ENCODE data around the gene NUDT14.

The NUDT14 gene

DNA sequence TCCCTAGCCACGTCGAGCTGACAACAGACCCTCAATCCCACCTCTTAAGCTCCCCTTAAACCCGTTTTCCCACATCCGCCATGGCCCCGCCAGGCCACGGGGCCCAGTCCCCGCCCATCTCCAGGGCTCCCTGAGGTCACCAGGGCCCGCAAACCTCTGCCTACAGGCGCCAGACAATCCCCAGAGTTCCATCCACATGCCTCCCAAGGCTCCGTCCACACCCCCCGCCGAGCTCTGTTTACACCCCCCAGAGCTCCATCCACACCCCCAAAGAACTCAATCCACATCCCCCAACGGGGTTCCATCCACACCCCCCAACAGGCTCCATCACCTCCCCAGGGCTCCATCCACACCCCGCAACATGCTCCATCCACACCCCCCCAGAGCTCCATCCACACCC lies 21.8 kb downstream of the NUDT14 start:
- no peak for DNase-seq (ENCODE audit: low read depth, low spot score)

DNA sequence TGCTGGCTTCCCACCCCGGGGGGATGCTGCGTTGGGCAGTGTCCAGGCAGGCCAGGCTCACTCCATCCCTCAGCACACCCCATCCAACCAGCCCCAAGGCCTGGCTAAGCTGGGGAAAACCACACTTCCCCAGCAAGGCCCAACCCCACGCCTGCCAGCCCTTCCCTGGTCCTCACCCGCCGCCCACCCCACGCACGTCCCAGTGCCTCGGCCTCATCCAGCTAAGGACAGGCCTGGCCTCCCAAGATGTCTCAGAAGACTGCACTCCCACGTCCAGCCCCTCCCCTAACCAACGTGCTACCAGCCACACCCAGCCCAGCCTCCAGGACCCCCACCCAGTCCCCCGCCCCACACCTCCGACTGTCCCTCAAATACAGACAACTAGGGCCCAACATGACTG lies 22.3 kb downstream of the NUDT14 start:
- no peak for DNase-seq (ENCODE audit: low read depth, low spot score)

DNA sequence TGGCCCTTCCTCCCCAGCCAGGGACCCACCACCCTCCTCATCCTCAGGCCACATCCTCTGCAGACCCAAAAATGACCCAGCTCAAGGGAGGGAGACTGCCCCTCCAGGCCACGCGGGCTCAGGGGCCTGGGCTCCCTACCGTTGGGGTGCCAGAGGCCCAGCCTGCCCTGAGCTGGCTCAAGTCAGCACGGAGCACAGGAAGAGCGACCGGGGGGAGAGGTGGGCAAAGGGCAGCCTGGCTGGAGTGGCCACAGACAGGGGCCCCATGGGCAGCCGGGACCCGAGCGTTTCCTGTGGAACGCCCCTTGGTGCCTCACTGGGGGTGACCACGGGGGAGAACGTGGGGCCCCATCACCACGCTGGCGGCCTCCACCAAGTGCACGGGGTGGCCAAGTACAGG lies 23.2 kb downstream of the NUDT14 start:
- DNase-seq (ENCODE audit: low read depth, low spot score) = no peak

DNA sequence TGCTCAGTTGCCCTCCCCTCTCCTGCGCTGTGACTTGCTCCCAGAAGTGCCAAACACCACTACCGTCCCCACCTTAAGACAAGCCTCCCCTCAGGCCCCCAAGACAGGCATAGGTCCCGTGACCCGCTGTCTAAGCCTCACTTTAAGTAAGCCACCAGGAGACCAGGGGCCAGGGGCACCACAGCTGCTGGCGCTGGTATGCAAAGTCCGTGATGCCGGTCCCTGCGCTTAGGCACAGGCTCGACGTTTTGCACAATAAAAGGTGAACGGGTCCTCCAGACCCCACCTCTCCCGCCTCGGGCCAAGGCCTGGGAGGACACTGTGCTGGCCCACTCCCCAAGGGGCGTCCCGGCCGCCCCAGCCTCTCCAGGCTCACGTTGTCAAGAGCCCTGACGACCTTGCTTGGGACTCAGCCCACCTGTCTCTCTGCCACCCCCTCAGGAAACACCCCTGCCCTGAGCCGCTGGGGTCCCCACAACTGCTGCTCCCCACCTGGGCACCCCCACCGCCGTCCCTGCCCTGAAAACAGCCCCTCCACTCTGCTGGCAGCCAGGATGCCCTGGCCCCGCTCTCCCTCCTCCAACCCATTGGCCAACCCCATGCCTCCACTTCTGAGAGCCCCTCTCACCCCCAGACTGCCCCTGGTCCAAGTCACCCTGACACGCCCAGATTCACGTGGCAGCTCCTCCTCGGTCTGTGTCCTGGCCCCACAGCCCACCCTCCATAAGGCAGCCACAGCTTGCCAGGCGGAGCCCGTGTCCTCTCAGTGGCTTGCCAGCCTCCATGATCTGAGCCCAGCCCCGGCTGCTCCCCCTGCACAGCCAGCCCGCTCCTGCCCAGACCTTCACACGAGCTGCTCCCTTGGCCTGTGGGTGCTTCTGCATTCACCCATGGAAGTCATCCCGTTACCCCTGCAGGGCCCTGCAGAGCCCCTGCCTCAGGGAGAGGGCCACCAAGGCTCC lies 24.4 kb downstream of the NUDT14 start:
- no peak for DNase-seq (ENCODE audit: low read depth, low spot score)

DNA sequence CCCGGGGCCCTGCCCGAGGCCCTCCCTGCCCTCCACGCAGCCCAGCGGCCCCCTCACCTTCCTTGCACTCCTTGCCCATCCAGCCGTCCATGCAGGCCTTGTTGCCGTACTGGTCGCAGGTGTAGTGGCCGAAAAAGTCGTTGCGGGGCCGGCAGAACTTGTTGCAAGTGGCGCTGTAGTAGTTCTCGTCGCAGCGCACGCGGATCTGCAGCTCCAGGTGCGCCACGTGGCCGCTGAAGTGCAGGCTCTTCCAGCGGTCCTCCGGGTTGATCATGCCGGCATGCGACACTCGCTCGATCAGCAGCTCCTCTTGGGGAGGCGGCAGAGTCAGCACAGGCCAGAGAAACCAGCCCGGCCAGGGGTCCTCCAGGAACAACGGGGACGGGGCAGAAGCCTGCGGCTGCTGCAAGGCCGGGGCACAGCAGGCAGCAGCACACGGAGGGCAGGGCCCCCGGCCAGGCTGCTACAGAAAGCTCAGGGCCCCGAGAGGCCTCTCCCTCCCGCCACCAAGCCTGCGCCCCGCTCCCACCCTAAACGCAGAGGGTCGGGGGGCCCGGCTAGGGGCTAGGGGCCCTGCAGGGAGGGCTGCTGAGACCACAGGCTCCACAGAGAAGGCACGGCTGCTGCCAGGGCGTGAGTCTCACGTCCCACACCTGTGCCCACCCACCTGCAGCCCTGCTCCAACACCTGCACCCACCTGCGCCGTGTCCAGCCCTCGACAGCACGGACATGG lies 25.3 kb downstream of the NUDT14 start:
- no peak for DNase-seq (ENCODE audit: low read depth, low spot score)

DNA sequence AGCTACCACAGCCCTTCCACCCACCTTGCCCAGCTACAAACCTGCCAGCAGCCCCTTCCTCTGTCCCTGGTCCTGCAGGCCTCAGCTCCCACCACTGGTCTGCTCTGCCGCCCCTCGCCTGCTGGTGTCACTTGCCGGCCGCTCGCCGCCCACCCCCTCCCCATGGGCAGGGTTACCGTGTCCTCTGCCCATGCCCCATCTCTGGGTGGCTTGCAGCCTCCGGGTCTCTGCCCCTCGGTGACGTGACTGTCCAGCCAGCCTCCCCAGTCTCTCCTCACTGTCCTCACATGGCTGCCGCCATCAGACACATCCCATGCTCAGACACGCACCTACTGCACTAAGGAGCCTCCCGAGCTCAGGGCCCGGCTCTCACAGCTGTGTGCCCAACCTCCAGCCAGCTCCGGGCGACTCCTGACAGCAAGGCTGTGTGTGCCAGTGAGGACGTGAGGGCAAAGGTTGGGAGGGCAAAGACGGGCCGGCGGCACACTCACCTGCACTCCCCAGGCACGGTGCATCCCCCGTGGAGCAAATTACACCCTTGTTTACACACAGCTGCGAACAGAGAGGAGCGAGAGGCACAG lies 26.0 kb downstream of the NUDT14 start:
- DNase-seq (ENCODE audit: low read depth, low spot score) = no peak

DNA sequence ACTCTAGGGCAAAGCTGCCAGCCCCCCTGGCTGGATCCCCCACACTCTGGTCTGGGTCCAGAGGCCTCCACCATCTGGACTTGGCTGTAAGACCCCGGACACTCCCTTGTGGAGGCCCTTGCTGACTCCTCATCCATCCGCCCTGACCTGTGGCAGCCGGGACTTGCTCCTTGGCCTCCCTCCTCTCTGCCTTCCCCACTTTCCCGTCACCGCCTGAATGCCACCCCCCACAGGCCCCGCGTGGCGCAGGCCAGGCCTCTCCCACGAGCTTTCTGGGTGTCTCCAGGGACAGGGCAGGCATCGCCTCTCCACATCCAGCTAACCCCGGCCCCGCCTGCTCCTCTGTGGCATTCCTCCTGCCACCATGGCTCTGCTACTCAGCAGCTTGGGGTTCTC lies 26.6 kb downstream of the NUDT14 start:
- DNase-seq (ENCODE audit: low read depth, low spot score) = no peak

DNA sequence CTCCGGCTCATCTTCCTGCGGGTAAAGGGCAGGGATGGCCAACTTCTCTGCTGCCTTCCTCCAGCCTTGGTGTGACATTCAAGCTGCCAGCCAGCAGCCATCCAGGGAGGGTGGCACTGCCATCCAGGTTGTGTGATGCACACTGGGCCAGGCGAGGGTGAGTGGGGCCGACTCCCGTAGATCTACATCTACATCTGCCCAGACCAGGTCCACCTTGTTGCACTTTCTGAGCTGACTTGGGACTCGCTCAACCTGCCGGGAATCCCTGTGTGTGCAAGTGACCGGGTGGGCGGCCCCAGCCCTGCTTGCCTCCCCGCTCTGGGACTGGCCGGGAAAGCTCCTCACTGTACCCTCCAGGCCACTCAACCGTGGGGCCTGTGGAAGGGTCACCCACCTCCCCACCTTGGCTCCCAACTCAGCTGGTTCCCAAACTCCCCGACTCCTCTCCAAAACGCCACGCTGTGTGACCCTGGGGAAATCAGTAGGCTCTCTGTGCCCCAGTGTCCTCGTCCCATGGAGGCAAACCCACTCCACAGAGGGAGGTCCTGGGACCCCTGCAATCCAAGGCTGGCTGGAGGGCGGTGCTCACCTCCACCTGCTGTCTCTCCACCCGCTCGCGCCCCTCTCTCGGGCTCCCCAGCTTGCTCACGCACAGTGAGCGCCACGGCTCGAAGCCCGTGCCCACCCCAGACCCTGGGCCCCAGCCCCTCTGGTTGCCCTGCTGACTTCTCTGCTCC lies 27.2 kb downstream of the NUDT14 start:
- no peak for DNase-seq (ENCODE audit: low read depth, low spot score)

DNA sequence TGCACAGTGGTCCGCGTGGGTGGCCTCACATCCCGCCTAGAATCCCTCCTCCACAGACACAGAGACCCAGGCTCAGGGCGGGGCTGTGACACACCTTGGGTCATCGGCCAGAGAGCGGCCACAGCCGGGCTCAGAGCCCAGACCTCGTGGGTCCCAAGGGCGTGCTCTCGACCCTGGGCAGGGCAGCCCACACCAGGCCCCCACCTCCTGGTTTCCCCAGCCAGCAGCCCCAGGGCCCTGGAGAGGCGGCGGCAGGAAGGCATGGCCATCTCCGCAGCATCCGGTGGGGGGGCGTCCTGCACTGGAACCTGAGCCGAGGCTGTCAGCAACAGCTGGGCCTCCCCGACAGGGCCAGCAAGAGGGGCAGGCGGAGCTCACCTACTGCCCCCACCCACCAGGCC lies 27.8 kb downstream of the NUDT14 start:
- no peak for DNase-seq (ENCODE audit: low read depth, low spot score)

DNA sequence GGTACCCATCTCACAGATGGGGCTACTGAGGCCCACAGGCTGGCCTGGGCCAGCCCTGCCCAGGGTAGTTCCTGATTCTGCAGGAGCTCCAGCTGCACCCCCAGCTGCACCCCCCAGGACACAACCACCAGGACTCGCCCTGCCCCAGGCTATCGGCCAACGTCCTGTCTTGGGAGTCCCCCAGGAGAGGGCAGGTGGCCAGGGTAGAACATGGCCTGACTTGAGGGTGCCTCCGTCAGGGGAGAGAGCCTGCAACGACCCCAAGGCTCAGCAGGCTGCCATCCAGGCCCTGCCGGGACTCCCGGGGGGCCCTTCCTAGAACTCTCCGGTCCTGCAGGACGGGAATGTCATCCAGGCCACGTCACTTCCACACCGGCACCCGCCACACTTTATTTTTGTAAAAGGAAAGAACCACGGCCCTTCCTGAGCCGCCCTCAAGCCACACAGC lies 28.3 kb downstream of the NUDT14 start:
- DNase-seq (ENCODE audit: low read depth, low spot score) = no peak

DNA sequence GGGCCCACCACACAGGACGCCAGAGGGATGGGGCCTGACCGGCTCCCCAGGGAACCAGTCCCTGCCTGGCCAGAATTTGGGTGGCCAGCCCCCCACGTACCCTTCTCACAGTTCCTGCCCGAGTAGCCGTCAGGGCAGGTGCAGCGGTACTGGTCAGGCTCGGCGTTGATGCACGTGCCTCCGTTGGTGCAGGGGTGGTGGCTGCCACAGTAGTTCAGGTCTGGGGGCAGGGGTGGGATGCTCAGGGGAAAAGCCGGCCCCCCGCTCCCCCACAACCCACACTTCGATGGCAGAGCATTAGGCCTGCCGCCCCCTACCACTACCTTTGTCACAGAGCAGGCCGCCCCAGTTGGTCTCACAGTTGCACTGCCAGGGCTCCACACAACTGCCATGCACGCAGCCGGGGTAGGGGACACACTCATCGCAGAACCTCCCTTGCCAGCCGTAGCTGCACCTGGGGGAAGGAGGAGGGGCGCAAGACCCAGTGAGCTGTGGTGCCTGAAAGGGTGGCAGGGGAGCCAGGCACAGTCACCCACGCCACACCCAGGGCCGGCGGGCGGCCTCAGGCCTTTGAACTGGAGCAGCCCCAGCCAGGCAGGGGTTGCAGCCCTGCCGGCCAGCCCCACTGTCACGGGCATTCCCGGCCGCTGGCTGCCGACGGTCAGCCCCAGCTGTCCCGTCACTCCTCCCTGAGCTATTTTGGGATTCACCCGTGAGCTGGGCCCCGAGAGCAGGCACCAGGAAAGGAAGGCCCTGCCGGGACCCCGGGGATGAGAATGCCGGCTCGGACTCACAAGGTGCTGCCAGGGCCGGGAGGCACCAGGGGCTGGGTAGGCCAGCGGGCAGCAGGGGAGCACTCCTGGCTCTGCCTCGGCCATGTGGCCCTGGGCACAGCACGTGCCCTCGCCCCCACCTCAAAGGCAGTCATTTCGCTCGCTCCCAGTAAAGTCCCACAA lies 29.0 kb downstream of the NUDT14 start:
- no peak for DNase-seq (ENCODE audit: low read depth, low spot score)

DNA sequence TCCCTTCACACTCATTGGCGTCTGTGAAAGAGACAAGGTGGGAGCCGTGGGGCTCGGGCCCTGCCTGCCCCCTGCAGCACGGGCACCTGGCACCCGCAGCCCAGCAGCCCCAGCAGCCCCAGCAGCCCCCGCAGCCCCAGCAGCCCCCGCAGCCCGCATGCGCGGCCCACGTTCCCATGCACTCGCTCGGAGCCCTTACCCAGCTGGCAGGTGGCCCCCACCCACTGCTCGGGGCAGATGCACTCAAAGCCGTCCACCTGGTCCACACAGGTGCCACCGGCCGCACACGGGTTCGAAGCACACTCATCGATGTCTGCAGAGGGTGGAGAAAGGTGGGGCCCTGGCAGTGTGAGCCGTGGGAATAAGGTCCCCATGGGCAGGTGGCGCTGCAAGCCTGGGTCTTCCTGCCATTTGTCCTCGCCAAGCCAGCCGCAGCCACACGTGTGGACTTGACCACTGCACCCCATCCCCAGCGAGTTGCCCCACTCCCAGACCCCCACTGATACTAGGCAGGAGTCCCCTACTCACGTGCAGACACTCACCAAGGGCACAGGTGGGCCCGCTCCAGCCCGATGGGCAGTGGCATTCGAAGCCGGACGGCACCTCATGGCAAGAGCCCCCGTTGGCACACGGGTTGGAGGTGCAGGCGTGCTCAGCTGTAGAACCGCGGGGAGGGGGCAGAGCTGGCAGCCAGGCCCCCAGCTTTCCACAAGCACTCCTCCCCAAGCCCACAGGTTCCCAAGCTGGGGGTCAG lies 29.9 kb downstream of the NUDT14 start:
- no peak for DNase-seq (ENCODE audit: low read depth, low spot score)

DNA sequence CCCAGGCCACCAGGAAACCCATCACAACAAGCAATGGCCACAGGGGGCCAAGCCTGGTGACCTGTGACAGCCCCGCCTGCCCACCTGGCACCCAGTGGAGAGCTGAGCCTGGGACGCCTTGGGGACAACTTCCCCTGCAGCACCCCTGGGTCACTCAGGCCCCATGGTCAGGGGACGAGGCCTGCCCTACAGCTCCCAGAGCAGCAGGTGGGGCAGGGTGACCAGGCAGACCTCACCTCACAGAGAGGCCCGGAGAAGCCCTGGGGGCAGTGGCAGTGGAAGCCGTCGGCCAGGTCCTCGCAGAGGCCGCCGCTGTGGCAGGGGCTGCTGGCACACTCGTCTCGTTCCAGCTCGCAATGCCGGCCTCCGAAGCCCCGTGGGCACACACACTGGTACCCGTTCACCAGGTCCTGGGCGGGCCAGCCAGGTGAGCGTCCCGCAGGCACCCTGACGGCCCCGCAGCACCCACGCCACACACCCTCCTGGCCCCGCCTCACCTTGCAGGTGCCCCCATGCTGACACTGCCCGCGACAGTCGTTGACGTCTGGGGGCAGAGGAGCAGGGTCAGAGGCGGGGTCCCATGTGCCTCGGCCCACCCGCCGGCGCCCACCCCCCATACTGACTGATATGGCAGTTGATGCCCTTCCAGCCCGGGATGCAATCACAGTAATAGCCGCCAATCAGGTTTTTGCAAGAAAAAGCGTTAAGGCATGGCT lies 30.6 kb downstream of the NUDT14 start:
- DNase-seq (ENCODE audit: low read depth, low spot score) = no peak

DNA sequence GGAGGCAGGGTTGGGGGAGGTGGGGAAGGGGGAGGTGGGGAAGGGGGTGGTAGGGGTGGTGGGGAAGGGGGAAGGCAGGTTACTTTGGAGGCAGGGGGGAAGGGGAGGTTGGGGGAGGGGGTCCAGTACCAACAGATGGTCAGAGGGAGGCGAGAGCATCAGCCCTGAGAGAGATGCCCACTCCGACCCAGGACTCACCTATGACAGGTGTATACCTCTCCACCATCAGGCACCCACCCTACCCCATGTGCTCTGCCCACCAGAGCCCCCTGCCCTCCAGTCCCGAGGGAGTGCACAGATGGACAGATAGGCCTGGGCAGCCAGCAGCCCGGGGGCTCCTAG lies 31.1 kb downstream of the NUDT14 start:
- DNase-seq (ENCODE audit: low read depth, low spot score) = no peak

DNA sequence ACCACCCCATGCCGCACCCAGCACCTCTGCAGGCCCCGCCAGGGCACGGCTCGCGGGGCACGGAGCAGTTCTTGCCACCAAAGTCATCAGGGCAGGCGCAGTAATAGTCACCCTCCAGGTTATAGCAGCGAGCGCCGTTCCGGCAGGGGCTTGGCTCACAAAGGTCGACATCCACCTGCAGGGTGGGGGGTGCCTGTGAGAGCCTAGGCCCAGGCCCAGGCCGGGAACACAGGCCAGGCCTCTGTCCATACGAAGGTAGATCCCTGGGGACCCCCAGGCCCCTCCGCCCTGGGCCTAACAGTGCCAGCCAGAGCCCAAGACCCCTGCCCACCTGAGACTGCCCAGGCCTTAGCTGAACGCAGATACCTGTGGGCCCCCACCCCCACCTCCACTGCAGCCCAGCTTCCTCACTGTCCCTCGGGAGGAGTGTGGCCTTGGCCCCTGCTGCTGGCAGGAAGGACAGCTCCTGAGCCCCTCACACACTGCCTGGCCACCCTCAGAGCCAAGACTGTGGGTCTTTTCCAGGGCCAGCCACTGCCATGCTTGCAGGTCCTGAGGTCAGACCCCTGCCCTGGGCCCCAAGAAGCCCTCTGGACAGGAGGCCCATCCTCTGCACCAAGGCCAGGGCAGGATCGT lies 31.8 kb downstream of the NUDT14 start:
- no peak for DNase-seq (ENCODE audit: low read depth, low spot score)

DNA sequence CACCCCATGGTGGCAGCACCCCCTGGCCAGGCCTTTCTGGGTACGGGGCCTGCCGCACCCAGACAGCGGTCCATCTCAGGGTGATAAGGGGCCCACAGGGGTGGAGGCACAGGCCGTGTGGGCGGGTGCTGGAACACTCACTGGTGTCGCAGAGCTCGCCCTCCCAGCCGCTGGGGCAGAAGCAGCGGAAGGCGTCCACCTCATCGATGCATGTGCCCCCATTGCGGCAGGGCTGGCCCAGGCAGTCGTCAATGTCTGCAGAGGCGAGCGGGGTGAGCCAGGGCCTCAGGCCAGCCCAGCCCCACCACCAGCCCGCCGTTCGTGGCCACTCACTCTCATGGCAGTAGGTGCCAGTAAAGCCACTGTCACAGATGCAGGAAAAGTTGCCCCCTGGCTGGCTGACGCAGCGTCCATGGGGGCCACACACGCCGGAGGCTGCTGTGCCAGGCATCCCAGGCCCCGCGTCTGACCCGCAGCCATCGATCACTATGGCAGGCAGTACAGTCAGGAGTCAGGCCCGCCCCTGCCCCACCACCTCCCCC lies 32.4 kb downstream of the NUDT14 start:
- DNase-seq (ENCODE audit: low read depth, low spot score) = no peak

DNA sequence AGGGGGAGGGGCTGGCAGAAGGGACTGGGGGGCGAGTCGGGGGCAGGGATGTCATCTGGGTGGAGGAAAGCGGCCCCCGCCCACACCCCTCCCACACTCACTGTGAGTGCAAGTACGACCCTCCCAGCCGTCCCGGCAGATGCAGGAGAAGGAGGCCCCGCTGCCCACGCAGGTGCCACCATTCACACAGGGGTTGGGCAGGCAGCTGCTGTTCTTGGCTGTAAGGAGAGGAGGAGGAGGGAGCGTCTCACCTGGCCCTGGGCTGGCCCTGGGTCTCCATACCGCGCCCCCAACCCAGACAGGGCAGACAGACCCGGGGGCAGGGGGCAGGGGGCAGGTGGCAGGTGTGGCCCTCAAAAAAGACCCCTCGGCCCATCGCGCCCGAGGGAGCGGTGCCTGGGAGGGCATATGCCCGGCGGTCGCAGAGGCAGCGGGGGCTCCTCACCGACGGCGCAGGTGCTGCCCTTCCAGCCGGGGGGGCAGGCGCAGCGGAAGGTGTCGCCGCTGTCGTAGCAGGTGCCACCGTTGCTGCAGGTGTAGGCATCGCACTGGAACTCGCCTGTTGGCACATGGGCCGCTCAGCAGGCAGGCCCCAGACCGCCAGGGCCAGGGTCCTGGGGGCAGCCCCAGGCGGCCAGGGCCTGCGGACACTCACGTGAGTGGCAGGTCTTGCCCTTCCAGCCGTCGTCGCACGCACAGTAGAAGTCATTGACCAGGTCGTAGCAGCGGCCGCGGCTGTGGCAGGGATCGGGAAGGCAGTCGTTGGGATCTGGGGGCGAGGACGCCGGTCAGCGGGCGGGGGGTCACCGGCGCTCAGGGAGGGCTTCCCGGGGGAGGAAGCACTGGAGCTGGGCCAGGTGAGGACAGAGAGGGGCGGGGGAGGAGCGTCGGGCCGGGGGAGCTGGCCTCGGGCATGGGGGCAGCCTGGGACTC lies 33.2 kb downstream of the NUDT14 start:
- no peak for DNase-seq (ENCODE audit: low read depth, low spot score)

Measured in activated naive CD8-positive, alpha-beta T cell treated with anti-CD3 and anti-CD28 coated beads, Interleukin-2, amount 50 U/mL, for 16 hours (primary cell).